Astrocyte (in vitro differentiated cells and primary cell): ENCODE results near the gene FNDC11.

ENCODE experiments used
- CTCF ChIP-seq: IDR thresholded peaks from 2 replicates; pipeline ENCODE4 v1.5.1; 2011; ENCODE audit warnings: low read depth, mild to moderate bottlenecking, inconsistent platforms, low read length, moderate library complexity; ENCODE audit not compliant: insufficient read depth
- EZH2 ChIP-seq: IDR thresholded peaks from 2 replicates; pipeline ENCODE4 v1.6.1; 2012; ENCODE audit warnings: mild to moderate bottlenecking, low read length, inconsistent platforms; ENCODE audit not compliant: insufficient read depth

- TF ChIP-seq CTCF (no peak), EZH2 (no peak)
Measured at GRCh38 chr20:63572788-63573646, 19.1 kb downstream of the FNDC11 start.
